SK-N-SH (cell line): ENCODE measurements around the gene PLG. TPM values are rescaled to one million over a fixed set of nuclear protein-coding genes. Genes with fewer than 3 reads are reported as not detected.

Experiments
- CTCF ChIA-PET: fragments of 300-600, 350-600 bp; formaldehyde crosslinking; extraction: SDS; loops from one replicate; lab custom pipeline; 2021; lab: Yijun Ruan, JAX
- POLR2A ChIA-PET: fragments of 350-600 bp; sonication (Branson Sonifier 250); formaldehyde crosslinking; extraction: SDS; loops from one replicate; lab custom pipeline; 2020; ENCODE audit warnings: antibody characterized with exemption, inconsistent platforms; lab: Yijun Ruan, JAX
- DNase-seq: peaks from one replicate; pipeline ENCODE4 v3.0.0; 2012
- H2AFZ ChIP-seq: fragments of 200-600 bp; sonication (generic); 2 replicates; pipeline ENCODE4 v1.8.1; 2016; ENCODE audit warnings: antibody characterized with exemption, mild to moderate bottlenecking, low read depth
- H3F3A ChIP-seq: fragments of 200-600 bp; sonication (generic); replicated peaks from 2 replicates; pipeline ENCODE3; 2016; ENCODE audit warnings: antibody characterized with exemption, mild to moderate bottlenecking; ENCODE audit not compliant: insufficient read depth
- H3K27ac ChIP-seq, 2 experiments: fragments of 200-500 bp in 1 of 2; fragments of 200-600 bp in 1 of 2; sonication (Bioruptor generic) in 1 of 2; sonication (generic), shearing (Covaris generic) in 1 of 2; 2 replicates each; pipeline versions ENCODE4 v1.5.1 to v1.6.1; 2014 to 2016; ENCODE audit warnings: low read depth in 2 of 2, inconsistent platforms in 1 of 2, low read length in 1 of 2, mild to moderate bottlenecking in 1 of 2, mixed read lengths in 1 of 2
- H3K27me3 ChIP-seq: fragments of 200-600 bp; sonication (generic), shearing (Covaris generic); 2 replicates; pipeline ENCODE4 v1.6.1; 2016; ENCODE audit warnings: mixed run types; ENCODE audit not compliant: insufficient read depth
- H3K36me3 ChIP-seq, 2 experiments: fragments of 200-500 bp in 1 of 2; fragments of 200-600 bp in 1 of 2; sonication (Bioruptor generic) in 1 of 2; sonication (generic) in 1 of 2; replicated peaks in 1 of 2; 2 replicates each; pipeline versions ENCODE3 to v1.5.1; 2014 to 2016; ENCODE audit warnings: low read length in 1 of 2, mild to moderate bottlenecking in 1 of 2; ENCODE audit not compliant: insufficient read depth in 2 of 2, control insufficient read depth in 1 of 2
- H3K4me1 ChIP-seq, 2 experiments: fragments of 200-500 bp in 1 of 2; fragments of 200-600 bp in 1 of 2; sonication (Bioruptor generic) in 1 of 2; sonication (generic), shearing (Covaris generic) in 1 of 2; 2 replicates each; pipeline versions ENCODE4 v1.5.1 to v1.6.1; 2014 to 2016; ENCODE audit warnings: low read depth in 1 of 2, low read length in 1 of 2, mixed run types in 1 of 2; ENCODE audit not compliant: insufficient read depth in 2 of 2, control insufficient read depth in 1 of 2
- H3K4me2 ChIP-seq: fragments of 200-600 bp; sonication (generic), shearing (Covaris generic); 2 replicates; pipeline ENCODE4 v1.6.1; 2017; ENCODE audit warnings: mixed run types
- H3K4me3 ChIP-seq, 2 experiments: fragments of 200-500 bp in 1 of 2; fragments of 200-600 bp in 1 of 2; sonication (Bioruptor generic) in 1 of 2; sonication (generic), shearing (Covaris generic) in 1 of 2; 2 replicates each; pipeline versions ENCODE4 v1.5.1 to v1.8.1; 2014 to 2016; ENCODE audit warnings: low read depth in 2 of 2, inconsistent platforms in 1 of 2, low read length in 1 of 2, mild to moderate bottlenecking in 1 of 2, mixed read lengths in 1 of 2, moderate library complexity in 1 of 2
- H3K79me2 ChIP-seq: fragments of 200-600 bp; sonication (generic); 2 replicates; pipeline ENCODE4 v1.8.1; 2017; ENCODE audit warnings: mild to moderate bottlenecking; ENCODE audit not compliant: insufficient read depth
- H3K9ac ChIP-seq: fragments of 200-600 bp; sonication (generic); 2 replicates; pipeline ENCODE4 v1.6.1; 2017; ENCODE audit warnings: mixed run types
- H3K9me2 ChIP-seq: fragments of 200-600 bp; sonication (generic); 2 replicates; pipeline ENCODE4 v1.6.1; 2017; ENCODE audit warnings: mixed run types
- H3K9me3 ChIP-seq: fragments of 200-600 bp; sonication (generic); 2 replicates; pipeline ENCODE4 v1.6.1; 2017; ENCODE audit warnings: mixed run types, mild to moderate bottlenecking, moderate library complexity
- H4K20me1 ChIP-seq: fragments of 200-600 bp; sonication (generic); 2 replicates; pipeline ENCODE4 v1.6.1; 2017; ENCODE audit warnings: mild to moderate bottlenecking, mixed run types; ENCODE audit not compliant: insufficient read depth
- EZH2phosphoT487 ChIP-seq: fragments of 200-600 bp; sonication (generic); IDR thresholded peaks from 2 replicates; pipeline ENCODE4 v1.6.1; 2017; ENCODE audit warnings: low read depth, mixed run types, mild to moderate bottlenecking, antibody characterized with exemption, moderate library complexity, borderline replicate concordance
- FOSL2 ChIP-seq: IDR thresholded peaks from 2 replicates; pipeline ENCODE4 v1.4.0; 2012; ENCODE audit warnings: low read depth, mild to moderate bottlenecking, moderate library complexity, borderline replicate concordance
- FOXJ3 ChIP-seq: sonication (generic); formaldehyde crosslinking; IDR thresholded peaks from 2 replicates; pipeline ENCODE4 v1.5.1; 2020; ENCODE audit warnings: mild to moderate bottlenecking, missing genetic modification reagents
- FOXM1 ChIP-seq: IDR thresholded peaks from 2 replicates; pipeline ENCODE4 v1.4.0; 2012; ENCODE audit warnings: low read depth, mild to moderate bottlenecking
- GATA2 ChIP-seq: sonication (generic); formaldehyde crosslinking; IDR thresholded peaks from 2 replicates; pipeline ENCODE4 v1.5.0; 2020; ENCODE audit warnings: mild to moderate bottlenecking, missing genetic modification reagents
- JUND ChIP-seq: IDR thresholded peaks from 2 replicates; pipeline ENCODE4 v1.4.0; 2012
- MEF2A ChIP-seq: IDR thresholded peaks from 2 replicates; pipeline ENCODE4 v1.4.0; 2012; ENCODE audit warnings: low read depth, borderline replicate concordance
- MXI1 ChIP-seq: IDR thresholded peaks from 2 replicates; pipeline ENCODE4 v1.6.1; 2012; ENCODE audit warnings: mild to moderate bottlenecking, low read depth, low read length, improper control_type of control experiment
- RFX5 ChIP-seq: IDR thresholded peaks from 2 replicates; pipeline ENCODE4 v1.6.1; 2012; ENCODE audit warnings: mild to moderate bottlenecking, improper control_type of control experiment, low read length
- RXRA ChIP-seq: IDR thresholded peaks from 2 replicates; pipeline ENCODE4 v1.4.0; 2012; ENCODE audit warnings: low read depth, mild to moderate bottlenecking, borderline replicate concordance
- YY1 ChIP-seq: IDR thresholded peaks from 2 replicates; pipeline ENCODE4 v1.4.0; 2012; ENCODE audit warnings: low read depth, mild to moderate bottlenecking
- WGBS: methylation state at CpG from one replicate; pipeline ENCODE4 v1.1.6; 2017; ENCODE audit warnings: low lambda C conversion rate; 5-methylcytosine and 5-hydroxymethylcytosine counted together
- polyA plus RNA-seq, 3 experiments: library from polyadenylated mRNA; depleted of rRNA; stranded (reverse); fragments of >200 nt; gene quantifications; 2 replicates each; pipeline ENCODE4 v1.2.3, GENCODE V29; 2012
- TF ChIP-seq, protein P1 (sequence below): fragments of 150-350 bp; IDR thresholded peaks from 2 replicates; pipeline ENCODE4 v1.6.1; 2016; ENCODE audit warnings: mild to moderate bottlenecking, low read depth, low read length
- TF ChIP-seq, protein P2 (sequence below): IDR thresholded peaks from 2 replicates; pipeline ENCODE4; 2012
- TF ChIP-seq, protein P3 (sequence below): IDR thresholded peaks from 2 replicates; pipeline ENCODE4 v1.4.0; 2012; ENCODE audit warnings: low read depth, borderline replicate concordance
- TF ChIP-seq, protein P4 (sequence below): fragments of 200-600 bp; sonication (generic); IDR thresholded peaks from 2 replicates; pipeline ENCODE4 v1.6.1; 2017; ENCODE audit warnings: antibody characterized with exemption, mild to moderate bottlenecking, moderate library complexity
- TF ChIP-seq, protein P5 (sequence below): IDR thresholded peaks from 2 replicates; pipeline ENCODE4 v1.4.0; 2012; ENCODE audit warnings: low read depth, borderline replicate concordance
- TF ChIP-seq, protein P6 (sequence below): IDR thresholded peaks from 2 replicates; pipeline ENCODE4 v1.6.1; 2012; ENCODE audit warnings: mild to moderate bottlenecking, low read depth, low read length, moderate library complexity

PLG gene
- polyA plus RNA-seq, 1 of the 3 experiments (the other 2 are of a cell fraction): not detected

DNA sequence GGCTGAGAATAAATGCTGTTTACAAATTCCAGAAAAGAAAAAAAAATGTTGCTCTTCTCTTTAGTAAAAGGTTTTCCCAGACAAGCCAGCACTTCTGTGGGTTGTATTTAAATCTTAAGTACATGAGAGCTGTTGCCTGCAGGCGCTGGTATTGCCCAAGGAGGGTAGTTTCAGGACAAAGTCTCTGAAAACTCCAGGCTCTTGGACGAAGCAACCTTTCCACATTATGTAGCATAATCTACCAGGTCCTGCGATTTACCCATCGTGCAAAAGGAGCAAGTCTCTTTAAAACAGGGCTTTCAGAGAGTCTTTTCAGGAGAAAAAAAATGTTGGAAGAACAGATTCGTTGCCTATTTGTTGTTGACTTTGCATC lies 65.6 kb downstream of the PLG start (continued):
- TF ChIP-seq, protein P1, sequence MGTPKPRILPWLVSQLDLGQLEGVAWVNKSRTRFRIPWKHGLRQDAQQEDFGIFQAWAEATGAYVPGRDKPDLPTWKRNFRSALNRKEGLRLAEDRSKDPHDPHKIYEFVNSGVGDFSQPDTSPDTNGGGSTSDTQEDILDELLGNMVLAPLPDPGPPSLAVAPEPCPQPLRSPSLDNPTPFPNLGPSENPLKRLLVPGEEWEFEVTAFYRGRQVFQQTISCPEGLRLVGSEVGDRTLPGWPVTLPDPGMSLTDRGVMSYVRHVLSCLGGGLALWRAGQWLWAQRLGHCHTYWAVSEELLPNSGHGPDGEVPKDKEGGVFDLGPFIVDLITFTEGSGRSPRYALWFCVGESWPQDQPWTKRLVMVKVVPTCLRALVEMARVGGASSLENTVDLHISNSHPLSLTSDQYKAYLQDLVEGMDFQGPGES: no peak
- TF ChIP-seq, protein P2, sequence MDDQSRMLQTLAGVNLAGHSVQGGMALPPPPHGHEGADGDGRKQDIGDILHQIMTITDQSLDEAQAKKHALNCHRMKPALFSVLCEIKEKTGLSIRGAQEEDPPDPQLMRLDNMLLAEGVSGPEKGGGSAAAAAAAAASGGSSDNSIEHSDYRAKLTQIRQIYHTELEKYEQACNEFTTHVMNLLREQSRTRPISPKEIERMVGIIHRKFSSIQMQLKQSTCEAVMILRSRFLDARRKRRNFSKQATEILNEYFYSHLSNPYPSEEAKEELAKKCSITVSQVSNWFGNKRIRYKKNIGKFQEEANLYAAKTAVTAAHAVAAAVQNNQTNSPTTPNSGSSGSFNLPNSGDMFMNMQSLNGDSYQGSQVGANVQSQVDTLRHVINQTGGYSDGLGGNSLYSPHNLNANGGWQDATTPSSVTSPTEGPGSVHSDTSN: no peak

DNA sequence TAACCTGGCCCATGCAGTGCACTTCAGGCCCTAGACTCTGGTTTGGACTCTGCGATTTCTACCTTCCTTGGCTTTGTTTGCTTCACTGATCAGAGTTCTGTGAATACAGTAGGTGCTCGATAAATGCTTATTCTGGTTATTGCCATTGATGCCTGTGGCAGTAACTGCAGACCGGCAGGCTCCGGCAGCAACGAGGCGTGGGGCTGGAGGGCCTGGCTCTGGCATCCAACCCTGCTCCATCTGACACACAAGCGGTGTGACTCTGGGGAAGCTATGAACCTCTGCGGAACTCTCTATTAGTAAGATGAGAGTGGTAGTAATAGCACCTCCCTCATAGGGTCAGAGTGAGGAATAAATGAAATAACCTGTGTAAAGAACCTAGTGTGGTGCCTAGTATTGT lies 66.1 kb downstream of the PLG start:
- H3K79me2 ChIP-seq: no peaks in the 10 kb centered on the region
- 70% methylated on average over 7 of the region's 8 CpGs for WGBS
- H3K9ac ChIP-seq: no peak overlapping the region

More for the DNA sequence above, 66.1 kb downstream of the PLG start:
- Histone ChIP-seq H3K27me3 (no peaks in the 10 kb centered on the region; the same call in 1 of the 2 replicates), H3K4me1 (no peaks in the 10 kb centered on the region; a peak in 1 of 4 replicates), H3K36me3 (no peaks in the 10 kb centered on the region), H3K4me3 (no peak overlapping the region; a peak in 1 of 4 replicates), H4K20me1 (no peaks in the 10 kb centered on the region), H3F3A (no peaks in the 10 kb centered on the region), H3K9me3 (no peaks in the 10 kb centered on the region), H3K9me2 (no peaks in the 10 kb centered on the region), H2AFZ (no peak overlapping the region), H3K27ac (no peak overlapping the region), H3K4me2 (no peak overlapping the region)
- CTCF ChIA-PET: interaction anchor here (0.6 to 3.0 kb wide), 11 partner anchors 8 to 676 kb away, joined by 3 to 28 read pairs (median 5); no protein-coding TSS in a partner anchor
- POLR2A ChIA-PET: no interaction called here
- no peak for DNase-seq
- TF ChIP-seq, protein P3, sequence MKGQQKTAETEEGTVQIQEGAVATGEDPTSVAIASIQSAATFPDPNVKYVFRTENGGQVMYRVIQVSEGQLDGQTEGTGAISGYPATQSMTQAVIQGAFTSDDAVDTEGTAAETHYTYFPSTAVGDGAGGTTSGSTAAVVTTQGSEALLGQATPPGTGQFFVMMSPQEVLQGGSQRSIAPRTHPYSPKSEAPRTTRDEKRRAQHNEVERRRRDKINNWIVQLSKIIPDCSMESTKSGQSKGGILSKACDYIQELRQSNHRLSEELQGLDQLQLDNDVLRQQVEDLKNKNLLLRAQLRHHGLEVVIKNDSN: no peak
- TF ChIP-seq MXI1 (no peak), FOXM1 (no peak), RFX5 (no peak), FOXJ3 (CRISPR knock-in tag) (no peak), GATA2 (CRISPR knock-in tag) (no peak), EZH2phosphoT487 (no peak), MEF2A (no peak), RXRA (no peak), JUND (no peak), YY1 (no peak), FOSL2 (no peak)
- TF ChIP-seq, protein P4, sequence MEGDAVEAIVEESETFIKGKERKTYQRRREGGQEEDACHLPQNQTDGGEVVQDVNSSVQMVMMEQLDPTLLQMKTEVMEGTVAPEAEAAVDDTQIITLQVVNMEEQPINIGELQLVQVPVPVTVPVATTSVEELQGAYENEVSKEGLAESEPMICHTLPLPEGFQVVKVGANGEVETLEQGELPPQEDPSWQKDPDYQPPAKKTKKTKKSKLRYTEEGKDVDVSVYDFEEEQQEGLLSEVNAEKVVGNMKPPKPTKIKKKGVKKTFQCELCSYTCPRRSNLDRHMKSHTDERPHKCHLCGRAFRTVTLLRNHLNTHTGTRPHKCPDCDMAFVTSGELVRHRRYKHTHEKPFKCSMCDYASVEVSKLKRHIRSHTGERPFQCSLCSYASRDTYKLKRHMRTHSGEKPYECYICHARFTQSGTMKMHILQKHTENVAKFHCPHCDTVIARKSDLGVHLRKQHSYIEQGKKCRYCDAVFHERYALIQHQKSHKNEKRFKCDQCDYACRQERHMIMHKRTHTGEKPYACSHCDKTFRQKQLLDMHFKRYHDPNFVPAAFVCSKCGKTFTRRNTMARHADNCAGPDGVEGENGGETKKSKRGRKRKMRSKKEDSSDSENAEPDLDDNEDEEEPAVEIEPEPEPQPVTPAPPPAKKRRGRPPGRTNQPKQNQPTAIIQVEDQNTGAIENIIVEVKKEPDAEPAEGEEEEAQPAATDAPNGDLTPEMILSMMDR: no peak
- TF ChIP-seq, protein P5, sequence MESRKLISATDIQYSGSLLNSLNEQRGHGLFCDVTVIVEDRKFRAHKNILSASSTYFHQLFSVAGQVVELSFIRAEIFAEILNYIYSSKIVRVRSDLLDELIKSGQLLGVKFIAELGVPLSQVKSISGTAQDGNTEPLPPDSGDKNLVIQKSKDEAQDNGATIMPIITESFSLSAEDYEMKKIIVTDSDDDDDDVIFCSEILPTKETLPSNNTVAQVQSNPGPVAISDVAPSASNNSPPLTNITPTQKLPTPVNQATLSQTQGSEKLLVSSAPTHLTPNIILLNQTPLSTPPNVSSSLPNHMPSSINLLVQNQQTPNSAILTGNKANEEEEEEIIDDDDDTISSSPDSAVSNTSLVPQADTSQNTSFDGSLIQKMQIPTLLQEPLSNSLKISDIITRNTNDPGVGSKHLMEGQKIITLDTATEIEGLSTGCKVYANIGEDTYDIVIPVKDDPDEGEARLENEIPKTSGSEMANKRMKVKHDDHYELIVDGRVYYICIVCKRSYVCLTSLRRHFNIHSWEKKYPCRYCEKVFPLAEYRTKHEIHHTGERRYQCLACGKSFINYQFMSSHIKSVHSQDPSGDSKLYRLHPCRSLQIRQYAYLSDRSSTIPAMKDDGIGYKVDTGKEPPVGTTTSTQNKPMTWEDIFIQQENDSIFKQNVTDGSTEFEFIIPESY: no peak
- TF ChIP-seq, protein P1: no peak
- TF ChIP-seq, protein P6, sequence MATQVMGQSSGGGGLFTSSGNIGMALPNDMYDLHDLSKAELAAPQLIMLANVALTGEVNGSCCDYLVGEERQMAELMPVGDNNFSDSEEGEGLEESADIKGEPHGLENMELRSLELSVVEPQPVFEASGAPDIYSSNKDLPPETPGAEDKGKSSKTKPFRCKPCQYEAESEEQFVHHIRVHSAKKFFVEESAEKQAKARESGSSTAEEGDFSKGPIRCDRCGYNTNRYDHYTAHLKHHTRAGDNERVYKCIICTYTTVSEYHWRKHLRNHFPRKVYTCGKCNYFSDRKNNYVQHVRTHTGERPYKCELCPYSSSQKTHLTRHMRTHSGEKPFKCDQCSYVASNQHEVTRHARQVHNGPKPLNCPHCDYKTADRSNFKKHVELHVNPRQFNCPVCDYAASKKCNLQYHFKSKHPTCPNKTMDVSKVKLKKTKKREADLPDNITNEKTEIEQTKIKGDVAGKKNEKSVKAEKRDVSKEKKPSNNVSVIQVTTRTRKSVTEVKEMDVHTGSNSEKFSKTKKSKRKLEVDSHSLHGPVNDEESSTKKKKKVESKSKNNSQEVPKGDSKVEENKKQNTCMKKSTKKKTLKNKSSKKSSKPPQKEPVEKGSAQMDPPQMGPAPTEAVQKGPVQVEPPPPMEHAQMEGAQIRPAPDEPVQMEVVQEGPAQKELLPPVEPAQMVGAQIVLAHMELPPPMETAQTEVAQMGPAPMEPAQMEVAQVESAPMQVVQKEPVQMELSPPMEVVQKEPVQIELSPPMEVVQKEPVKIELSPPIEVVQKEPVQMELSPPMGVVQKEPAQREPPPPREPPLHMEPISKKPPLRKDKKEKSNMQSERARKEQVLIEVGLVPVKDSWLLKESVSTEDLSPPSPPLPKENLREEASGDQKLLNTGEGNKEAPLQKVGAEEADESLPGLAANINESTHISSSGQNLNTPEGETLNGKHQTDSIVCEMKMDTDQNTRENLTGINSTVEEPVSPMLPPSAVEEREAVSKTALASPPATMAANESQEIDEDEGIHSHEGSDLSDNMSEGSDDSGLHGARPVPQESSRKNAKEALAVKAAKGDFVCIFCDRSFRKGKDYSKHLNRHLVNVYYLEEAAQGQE: no peak
